ACHN (cell line): ENCODE results near the gene TIMM44.
A peak's percentile ranks its signal among the peaks of the same experiment; 100 is the strongest.
"Not testable (repeated sequence)": the region's sequence is repeated elsewhere in the genome, so short reads cannot be mapped to it uniquely, and the experiment has no call there.

ENCODE experiments used
- DNase-seq: peaks from one replicate; pipeline ENCODE4 v3.0.0-alpha.2; 2015
- in situ Hi-C: cut with HindIII; loops from 2 replicates; pipeline ENCODE4 v1.10.0; 2017; ENCODE audit warnings: low sequenced_read_pairs, low pct_ligation_motif_present, low pct_unique_long_range_greater_than_20kb

Gene TIMM44

DNA sequence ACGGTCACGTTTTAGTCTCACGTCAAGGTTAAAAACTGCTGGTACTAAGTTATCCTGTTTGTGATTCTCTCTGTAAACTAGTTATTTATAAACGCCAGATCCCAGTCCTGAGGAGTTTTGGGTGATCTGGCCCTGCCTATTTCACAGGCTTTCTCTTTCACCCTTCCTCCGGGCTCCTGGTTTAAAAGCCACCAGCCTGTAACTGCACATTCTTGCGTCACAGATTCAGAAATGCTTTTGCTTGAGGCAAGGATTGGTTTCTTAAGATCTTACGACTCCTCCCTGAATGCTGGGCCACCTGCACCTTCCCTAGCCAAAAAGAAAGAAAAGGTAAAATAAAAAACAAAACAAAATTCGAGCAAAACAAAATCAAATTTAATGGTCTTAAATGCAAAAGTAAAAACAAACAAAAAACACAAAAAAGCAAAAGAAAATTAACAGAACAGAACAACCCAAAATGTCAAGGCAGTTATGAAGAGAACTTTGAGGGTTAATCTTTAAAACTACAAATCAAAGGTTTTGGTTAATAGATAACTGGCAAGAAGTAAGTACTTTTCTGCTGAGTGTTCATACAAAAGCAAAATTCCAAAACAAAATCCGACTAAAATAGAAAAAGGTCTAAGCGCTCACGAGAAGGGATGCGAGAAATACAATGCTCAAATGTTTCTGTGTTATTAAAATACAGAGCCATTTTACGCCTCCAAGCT lies 18.6 kb upstream of the TIMM44 start:
- peak; percentile 20 for DNase-seq
- in situ Hi-C loops = no loop called here

DNA sequence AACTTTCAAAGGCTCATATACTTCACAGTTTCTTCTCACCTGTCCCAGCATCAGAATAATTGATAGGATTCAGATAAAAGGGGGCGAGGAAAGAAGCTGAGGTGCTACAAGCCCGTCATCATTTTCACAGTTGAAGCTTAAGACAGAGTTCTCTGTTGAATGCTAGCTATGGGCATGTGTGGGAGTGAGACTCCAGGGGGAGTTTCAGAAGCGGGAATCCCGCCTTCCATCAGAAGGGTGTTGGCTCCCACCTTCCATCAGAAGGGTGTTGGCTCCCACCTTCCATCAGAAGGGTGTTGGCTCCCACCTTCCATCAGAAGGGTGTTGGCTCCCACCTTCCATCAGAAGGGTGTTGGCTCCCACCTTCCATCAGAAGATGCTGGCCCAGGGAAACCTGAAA lies 17.6 kb upstream of the TIMM44 start:
- DNase-seq, in situ Hi-C loops: not testable (repeated sequence)

DNA sequence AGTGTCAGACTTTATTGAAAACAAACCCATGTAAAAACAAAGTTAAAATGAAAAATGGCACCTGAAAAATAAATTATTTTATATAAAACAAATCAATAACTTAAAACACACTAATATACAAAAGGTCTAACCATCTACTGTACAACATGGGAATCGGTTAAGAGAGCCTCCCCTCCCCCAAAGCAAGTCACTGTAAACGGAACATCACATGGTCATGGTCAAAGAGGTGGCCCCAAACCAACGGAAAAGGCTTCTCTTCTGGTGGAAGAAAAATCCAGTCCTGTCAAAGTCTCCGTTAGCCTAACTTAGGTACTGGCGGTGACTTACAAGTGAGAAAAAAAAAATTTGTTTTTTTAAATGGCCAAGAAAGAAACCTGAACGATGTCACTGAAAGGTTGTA lies 15.7 kb upstream of the TIMM44 start:
- no peak for DNase-seq
- in situ Hi-C loops = no loop called here

DNA sequence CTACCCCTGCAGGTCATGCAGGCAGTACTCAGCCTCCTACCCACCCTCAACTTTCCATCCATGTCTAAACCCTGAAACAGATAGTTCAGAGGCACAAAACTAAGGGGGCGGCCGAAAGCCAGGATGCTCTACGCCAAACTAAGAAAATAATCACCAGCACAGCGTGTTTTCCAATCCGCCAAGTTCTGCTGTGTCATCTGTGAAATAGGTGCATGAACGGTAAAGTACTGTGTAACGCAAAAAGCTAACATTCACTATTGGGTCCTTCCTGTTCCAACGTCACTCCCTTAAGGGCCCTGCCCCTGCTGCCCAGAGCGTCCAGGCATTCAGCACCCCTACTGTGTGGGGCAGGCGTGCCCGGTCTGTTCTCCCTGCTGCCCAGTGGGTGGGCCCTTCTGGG lies 12.2 kb upstream of the TIMM44 start:
- DNase-seq = no peak
- in situ Hi-C loops = no loop called here

DNA sequence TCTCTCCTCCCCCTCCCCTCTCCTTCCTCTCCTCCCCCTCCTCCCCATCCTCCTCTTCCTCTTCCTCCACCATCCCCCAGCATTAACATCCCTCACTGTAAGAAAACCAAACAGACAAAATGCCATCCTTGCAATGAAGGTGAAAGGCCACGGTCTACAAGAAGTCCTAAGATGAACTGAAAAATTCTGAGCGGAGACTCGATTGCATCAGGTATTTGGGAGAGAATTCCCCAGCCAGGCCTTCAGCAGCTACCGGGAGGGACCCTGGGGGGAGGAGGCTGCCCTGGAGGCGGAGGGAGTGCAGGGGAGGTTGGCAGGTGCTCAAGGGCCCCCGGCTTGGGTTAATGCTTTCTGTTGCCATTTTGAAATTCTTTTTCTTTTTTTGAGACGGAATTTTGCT lies 10.1 kb upstream of the TIMM44 start:
- DNase-seq = no peak
- in situ Hi-C loops = no loop called here

DNA sequence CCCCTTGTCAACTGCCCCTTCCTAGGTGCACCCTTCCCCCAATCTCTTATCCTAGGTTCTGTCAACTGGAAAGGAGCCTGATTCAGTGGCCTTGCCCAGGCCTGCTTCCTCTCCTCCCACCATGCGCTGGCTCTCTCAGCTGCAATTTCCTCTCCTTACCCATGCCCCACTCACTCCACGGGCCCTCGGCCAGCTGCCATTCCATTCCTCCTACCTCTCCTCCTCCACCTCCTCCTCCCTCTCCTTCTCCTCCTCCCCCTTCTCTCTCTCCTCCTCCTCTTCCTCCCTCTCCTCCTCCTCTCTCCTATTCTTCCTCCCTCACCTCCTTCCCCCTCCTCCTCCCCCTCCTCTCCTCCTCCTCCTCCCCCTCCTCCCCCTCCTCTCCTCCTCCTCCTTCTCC lies 9.6 kb upstream of the TIMM44 start:
- in situ Hi-C loops = no loop called here
- DNase-seq = no peak

DNA sequence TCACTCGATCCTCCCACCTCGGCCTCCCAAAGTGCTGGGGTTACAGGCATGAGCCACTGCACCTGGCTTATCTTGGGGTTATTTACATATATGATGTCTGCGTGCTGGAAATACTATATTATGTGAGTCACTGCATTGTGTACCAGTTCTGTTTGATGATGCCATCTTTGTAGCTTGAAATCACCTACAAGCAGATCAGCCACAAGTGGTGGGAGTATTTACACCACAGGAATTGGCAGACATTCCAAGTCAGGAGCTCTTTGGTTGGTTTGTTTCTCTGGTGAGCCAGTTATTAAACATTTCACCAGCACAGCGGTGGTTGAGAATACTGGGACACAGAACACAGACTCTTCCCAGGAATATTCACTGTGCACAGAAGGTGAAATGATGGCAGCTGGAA lies 4.5 kb upstream of the TIMM44 start:
- in situ Hi-C loops = no loop called here
- no peak for DNase-seq

DNA sequence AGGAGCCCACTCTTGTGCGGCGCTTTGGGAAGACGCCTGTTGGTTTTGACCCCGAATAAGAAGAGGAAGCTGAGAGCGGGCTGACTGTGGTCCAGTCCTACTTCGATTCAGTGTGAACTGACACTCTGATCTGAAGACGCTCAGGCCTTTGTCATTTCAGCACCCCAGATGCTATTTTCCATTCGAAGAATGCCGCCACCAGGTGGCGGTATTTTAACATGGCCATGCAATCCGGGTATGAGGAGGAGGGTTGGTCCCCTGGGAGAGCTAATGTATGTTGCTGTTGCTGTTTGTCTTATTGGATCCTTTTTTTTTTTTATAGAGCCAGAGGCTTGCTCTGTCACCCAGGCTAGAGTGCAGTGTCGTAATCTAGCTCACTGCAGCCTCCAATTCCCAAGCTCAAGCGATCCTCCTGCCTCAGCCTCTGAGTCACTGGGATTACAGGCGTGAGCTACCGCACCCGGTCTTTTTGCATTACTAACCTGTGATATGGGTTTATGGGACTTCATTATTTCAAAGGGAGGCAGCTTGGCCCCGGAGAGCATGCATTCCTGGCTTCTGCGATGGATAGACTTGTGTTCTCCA lies 803 bp upstream of the TIMM44 start:
- in situ Hi-C loops = no loop called here
- DNase-seq = peak; percentile 87

DNA sequence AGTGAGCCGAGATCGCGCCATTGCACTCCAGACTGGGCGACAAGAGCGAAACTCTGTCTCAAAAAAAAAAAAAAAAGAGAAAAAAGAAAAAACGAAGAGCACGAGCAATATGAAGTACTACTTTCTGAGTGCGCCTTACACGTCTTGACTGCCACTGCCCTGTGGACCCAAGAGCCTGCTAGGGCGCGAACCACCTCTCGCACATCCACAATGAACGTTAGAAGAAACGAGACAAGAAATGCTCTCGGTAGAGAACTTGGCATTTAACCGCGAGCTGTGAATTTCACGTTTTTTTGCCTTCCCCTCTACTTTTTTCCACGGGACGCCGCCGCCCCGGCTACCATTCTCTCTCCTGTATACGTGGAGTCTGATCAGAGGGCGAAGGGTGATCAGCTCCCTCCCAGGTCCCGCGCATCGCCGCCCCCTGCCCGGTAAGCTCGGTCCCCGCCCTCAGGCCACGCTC lies 454 bp downstream of the TIMM44 start:
- in situ Hi-C loops = no loop called here
- peak; percentile 22 for DNase-seq

DNA sequence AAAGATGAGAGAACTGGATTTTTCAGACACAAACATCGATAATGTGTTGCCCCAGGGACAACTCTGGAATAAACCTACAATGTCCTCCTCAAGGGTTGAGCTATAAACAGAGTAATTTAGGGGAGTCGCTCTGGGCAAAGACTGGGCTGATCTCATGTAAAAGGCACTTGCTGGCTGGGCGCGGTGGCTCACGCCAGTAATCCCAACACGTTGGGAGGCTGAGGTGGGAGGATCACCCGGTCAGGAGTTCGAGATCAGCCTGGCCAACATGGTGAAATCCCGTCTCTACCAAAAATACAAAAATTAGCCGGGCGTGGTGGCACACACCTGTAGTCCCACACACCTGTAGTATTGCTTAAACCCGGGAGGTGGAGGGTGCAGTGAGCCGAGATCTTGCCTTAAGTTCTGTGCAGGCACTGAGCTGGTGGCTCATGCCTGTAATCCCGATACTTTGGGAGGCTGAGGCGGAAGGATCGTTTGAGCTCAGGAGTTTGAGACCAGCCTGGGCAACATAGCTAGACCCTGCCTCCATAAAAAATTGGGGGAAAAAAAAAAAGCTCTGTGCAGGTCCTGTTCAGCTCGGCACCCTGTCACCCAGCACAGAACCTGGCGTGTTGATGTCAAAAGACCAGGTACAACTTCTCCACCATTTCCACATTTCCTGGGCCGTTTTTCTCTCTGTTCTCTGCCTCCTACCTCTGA lies 1.4 kb downstream of the TIMM44 start:
- in situ Hi-C loops = no loop called here
- DNase-seq = no peak

DNA sequence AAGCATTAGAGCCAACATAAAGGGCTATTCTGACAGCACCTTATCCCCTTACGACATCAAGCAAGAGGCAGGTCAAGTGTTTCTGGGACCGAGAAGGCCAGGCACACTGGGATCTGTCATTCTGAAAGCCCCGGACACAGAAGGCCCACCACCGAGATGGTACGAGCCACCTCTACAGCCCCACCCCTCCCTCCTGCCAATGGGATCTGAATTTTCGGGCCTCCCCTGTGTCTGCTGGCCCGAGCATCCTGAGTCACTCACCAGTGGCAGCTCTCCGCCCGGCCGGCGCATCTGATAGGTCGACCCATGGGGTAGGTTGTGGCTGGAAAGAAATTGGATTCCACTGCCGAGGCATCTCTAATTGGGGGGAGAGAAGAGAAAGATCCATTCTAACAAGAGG lies 2.6 kb downstream of the TIMM44 start:
- in situ Hi-C loops = no loop called here
- DNase-seq = no peak

DNA sequence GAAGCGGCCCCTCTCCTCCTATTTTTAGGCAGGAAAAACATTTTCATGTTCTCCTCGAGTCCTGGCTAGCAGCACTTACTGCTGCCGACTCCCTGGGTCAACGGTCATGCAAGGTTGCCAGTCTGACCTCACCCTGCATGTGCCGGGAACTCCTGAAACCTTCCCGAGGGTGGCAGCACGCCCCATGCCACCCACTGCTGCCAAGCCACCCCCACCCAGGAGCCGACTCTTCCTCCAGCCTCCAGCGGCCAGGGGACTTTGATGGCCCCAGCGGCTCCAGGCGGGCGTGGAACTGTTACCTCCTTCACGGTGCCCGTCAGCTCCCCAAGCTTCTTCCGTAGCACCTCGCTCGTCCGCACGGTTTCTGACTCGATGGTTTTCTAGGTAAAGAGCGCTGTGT lies 8.7 kb downstream of the TIMM44 start:
- in situ Hi-C loops = no loop called here
- no peak for DNase-seq

DNA sequence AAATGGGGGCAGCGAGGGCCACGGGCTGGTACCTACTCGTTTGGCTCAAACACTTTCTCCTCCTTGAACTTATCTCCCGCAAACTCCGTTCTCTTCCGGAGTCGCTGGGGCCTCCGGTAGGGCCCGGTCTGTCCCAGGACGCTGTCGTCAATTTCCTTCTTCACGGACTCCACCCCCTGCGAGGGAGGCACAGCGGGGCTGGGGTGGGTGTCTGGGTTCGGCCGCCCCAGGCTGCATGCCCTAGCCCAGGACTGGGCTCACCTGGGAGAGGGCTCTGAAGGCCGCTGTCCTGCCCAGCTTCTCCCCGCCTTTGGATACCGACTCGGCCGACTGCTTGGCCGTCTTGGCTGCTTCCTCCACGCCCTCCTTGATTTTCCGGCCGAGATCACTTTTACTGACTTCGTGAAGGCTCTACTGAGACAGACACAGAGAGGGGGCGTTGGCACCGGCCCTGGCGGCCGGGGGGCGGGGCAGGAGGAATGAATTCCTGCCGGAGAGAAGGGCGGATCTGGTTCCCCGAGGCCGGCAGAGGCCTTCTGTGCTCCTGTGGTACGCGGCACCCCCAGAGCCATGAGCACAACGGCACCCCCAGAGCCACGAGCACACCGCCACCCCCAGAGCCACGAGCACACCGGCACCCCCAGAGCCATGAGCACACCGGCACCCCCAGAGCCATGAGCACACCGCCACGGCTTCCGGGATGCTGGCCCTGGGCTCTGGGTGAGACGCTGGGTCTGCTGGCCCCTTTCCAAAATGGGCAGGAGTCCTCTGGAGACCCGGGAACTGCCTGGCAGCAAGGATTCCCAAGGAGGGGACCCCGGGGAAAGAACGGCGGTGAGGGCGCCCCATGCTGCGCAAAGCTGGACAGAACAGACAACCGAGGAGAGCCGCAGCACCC lies 9.4 kb downstream of the TIMM44 start:
- in situ Hi-C loops = no loop called here
- DNase-seq = no peak

DNA sequence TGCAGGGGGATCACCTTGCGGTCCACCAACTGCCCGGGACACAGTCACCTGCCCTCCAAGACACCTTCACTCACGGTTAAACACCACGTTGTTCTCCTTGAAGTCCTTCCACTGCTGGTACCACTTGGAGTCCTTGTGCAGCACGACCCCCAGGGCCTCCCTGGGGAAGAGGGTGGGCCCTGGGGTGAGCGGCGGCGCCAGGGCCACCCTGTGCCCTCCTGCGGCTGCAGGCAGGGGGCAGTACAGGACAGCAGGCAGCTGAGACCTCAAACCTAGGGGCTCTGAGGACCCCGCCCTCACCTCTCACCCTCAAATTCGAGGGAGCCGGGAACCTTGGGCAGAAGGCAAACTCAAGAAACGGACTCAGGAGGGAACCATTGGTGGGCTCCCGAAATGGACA lies 10.1 kb downstream of the TIMM44 start:
- DNase-seq = no peak
- in situ Hi-C loops = no loop called here

DNA sequence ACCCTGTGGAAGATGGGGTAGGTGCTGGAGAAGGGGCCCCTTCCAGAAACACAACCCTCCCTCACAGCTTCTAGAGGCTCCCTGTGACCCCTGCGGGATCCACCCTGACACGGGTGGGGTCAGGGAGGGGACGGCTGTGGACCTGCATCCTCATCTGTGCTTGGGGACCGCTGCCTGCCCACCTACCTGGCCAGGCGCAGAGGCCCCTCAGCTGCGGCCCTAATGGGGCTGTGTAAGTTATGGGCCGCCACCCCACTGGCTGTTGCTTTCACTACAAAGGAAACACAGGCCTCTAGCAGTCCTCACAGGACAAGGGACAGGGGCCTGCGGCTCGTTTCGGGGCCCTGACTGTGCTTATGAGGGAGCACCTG lies 10.6 kb downstream of the TIMM44 start:
- no peak for DNase-seq
- in situ Hi-C loops = no loop called here

DNA sequence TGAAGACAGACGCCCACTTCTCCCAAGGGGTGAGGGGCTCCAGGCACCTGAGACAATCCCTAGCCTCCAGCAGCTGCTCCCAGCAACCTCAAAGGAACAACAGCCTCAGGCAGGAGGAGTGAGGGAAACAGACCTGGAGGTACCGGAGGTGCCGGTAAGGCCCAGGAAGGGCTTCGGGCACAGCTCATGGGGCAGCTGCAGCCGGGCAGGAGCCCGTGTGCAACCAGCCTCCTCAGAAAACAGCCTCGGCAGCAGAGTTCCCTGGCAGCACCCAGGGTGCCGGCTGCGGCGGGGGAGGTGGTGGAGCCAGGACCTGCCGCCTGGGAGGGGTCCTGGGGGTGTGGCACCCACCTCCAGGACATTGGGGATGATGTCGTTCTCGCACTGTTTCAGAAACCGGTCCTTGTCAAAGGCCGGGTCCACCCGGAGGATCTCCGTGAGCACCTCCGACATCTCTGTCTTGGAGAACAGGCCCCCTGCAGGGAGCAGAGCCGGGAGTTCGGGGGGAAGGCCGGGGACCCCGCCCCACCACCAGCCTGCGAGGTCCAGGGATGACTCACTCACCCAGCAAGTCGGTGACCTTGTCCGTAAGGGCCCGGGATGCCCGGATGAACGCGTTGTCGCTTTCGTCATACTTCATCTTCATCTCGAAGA lies 11.1 kb downstream of the TIMM44 start:
- in situ Hi-C loops = no loop called here

DNA sequence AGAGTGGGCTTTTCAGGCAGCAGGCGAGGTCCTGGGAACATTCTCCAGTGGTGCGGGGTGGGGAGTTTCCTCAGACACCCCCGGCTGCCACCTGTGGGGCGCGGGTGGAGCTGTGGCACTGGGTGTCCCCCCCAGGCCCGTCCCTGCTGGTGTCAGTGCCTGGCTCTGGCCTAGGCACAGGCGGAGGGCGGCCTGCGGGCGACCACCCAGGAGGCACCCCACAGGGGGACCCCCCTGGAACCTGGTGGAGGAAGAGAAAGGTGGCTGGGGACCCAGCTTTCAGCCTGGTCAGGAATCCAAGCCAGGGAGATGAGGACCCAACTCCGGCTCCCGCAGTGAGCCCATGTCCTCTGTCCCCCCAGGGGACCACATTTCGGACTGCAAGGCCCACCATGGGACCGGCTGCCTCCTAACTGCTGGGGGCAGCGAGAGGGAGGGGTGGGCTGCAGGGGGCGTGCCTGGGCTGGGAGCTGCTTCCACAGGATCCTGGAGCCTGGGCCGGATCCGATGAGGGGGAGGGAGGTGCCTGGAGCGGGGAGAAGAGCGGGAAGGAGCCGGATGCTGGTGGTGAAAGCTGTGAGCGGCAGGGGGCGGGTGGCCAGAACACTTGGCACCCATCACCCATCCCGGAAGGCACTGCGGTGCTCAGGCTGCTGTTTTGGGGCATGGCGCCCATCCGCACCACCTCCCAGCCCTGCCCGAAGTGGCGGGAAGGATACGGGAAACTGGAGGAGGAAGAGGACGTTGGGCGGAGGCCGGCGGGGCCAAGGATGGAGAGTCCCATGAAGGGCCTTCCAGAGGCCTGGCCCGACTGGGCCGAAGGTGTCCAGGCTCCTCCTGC lies 12.0 kb downstream of the TIMM44 start:
- no peak for DNase-seq
- in situ Hi-C loops = no loop called here

More for the DNA sequence above, 11.1 kb downstream of the TIMM44 start:
- DNase-seq = no peak

DNA sequence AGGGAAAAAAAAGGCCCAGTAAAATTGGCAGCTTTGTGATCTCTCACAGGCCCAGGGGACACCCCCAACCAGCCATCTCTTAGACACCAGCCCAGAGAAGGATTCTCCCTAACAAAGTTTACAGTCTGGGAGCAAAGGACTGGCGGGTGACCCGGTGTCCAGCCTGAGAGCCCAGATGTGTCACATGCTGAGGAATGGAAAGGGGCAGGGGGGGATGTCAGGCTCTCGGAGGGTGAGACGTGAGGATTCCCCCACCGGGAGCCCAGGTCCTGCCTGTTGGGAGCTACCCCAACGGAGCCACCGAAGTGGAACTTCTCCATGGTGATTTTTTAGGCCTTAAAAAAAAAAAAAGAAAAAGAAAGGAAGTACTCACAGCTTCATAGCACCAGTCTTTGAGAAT lies 12.7 kb downstream of the TIMM44 start:
- DNase-seq = no peak
- in situ Hi-C loops = no loop called here
